ENCODE data around the gene PRPF18.

Gene PRPF18

DNA sequence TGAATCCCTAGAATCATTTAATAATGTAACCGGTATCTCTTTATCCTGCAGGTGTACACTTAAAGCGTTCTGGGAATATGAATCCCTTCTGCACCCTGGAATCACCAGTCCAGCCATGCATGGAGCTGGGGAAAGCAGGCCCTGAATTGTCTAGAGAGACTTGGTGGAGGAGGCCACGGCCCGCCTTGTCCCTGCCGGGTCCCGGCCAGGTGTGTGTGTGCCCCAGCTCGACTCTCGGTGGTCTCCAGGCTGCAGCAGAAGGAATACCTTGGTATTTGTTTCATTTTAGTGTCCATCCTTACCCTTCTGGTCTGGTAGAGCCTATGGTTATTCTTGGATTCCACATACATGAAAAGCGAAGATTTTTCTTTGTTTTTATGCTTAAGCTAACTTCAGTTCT lies 58.1 kb downstream of the PRPF18 start:
- DNase-seq, result no peak

DNA sequence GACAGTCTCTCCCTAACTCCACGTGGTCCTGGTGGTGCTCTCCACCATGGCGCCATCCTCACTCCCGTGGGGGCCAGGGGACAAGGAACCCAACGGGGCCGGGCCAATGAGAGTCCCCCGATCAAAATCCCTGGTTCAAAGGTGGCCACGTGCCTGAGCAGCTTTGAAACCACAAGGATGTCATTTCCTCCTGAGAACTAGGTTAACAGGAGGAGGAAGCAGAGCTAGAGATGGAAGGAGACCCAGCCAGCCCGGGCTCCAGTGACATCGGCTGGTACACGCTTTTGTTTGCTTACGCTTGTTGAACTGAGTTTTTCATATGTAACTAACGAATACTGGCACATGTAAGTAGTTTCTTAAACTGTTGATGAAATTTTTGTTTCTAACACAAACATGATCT lies 61.7 kb downstream of the PRPF18 start:
- no peak for DNase-seq

DNA sequence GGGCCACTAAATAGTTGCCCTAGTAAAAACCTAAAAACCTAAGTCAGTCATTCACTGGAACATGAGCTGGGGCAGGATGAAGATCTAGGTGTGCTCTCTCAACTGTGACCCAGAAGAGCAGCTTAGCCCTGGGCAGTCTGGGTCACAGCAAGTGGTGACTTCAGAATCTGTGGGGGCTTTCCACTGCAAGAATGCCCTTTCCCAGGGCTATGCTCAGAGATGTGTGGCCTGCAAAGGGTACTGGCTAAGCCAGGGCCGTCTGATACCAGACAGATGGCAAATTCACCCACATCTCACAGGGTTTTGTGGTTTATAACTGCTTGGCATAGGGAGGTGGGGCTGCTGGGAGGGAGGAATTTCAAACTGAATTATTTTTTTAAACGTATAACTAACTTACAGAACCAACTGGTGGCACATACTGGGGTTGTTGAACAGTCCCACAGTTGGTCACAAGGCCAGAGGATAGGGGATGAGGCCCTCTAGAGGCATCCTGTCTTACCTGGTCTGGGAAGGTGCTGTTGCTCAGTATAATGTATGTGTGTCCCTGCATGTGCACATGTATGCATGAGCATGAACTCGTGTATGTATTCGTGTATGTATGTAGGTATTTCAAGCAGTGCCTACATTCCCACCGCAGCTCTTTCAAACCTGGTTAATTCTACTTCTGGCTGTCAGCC lies 63.2 kb downstream of the PRPF18 start:
- no peak for DNase-seq

DNA sequence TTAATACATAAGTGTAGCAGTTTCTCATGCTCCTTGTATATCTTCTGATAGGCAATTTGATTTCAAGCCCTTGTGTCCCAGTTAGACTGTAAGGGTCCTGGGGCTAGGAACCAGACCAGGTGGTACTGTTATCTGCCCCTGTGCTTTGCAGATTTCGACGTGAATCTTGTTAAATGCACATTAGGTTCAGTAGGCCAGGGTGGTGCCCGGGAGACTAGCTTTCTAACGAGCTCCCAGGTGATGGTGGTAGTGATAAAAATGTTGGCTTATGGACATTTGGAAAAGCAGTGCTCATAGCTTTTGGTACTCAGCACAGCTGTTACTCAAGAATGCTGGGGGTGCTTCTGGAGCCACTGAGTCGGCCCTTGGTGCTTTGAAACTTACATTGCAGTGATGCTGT lies 64.2 kb downstream of the PRPF18 start:
- no peak for DNase-seq

DNA sequence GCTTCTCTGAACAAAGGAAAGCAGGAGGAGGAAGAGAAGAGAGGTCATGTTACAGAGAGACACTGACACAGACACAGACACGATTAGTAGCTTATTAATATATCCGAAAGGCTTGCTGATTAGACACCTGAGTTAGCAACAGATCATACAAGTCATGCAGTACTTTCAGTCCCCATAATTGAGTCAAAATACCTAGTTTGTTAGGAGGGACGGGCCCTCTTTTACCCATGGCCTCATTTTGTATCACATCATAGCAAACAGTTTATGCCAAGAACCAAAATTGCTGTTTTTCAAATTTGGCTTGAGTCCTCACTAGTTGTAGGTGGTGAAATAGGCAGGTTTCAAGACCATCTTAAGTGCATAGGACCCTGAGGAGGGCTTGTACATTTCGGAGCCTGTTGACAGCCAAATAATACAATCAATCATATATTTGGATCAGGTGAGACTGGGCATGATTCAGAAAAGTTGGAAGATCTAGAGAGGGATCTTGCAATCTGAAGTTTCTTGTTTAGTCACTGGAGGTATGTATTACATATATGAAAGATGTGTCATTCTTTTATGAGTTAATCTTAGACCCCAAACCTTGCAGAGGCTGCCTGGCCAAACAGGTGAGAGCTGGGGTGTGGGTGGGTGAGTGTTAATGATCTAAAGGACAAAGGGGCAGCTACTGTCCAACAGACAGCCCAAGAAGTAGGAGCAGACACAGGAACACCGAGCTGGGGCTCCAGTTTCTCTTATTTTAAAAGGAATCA lies 65.4 kb downstream of the PRPF18 start:
- no peak for DNase-seq

DNA sequence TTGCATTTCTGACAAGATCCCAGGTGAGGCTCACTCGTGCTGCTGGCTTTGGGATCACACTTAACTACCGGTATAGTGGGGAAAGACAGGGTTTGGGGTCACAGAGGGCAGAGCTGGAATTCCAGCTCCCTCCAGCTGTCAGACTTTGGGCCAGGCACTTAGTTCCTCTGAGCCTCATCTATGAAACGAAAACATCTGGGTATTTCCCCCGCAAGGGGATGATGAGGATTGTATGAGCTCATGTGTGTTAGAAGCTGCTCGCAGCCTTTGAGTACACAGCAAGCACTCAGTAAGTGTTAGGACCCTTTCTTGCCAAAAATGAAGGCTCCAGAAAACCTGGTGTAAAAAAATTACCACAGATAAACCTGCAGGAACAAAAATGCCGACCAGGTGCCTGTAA lies 66.1 kb downstream of the PRPF18 start:
- DNase-seq, result no peak

DNA sequence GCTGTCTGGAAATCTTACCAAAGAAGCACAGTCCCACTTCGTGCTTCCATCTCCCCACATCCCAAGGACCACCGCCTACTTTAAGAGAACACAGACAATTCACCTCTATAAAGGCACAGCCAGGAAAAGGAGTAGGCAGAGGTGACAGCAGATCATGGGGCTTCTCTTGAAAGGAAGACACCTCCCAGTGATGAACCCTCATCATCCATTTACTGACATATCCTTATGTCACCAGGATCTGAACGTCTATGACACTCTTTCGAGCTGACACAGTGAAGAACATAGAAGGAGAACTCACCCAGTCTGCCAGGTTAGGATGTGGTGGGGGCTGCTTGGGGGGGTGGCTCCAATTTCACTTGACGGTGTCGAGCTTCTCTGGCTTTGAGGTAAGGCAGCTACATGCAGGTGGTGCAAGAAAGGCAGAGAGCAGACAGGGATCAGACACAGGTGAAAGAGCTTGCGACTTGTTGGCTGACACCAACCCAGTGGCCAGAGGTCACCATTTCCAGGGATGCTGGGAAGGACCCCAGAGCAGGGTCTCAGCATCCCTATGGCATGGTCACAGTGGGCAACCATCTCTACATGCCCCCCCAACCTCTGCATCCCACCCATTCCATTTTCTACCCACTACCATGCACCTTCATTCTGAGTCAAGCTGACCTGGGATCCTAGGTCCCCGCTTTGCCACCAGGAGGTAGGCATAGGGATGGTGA lies 67.5 kb downstream of the PRPF18 start:
- DNase-seq, result no peak

DNA sequence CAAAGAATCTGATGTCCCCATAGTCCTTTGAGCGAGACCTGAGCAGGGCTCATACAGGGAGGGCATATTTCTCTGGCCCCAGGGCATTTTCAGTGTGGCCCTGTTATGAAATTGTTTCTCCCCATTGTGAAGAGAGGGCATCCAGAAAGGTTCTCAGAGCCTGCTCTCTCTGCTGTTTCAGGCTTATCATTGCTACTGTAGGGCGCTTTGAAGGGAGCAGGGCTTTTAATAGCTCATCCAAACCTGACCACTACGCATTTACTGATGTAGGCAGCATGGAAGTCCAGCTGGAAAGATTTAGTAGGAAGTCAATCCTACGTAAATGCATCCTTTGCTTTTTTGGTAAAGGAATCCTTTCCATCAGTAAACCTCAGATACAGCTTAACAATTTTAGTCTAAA lies 68.1 kb downstream of the PRPF18 start:
- no peak for DNase-seq

DNA sequence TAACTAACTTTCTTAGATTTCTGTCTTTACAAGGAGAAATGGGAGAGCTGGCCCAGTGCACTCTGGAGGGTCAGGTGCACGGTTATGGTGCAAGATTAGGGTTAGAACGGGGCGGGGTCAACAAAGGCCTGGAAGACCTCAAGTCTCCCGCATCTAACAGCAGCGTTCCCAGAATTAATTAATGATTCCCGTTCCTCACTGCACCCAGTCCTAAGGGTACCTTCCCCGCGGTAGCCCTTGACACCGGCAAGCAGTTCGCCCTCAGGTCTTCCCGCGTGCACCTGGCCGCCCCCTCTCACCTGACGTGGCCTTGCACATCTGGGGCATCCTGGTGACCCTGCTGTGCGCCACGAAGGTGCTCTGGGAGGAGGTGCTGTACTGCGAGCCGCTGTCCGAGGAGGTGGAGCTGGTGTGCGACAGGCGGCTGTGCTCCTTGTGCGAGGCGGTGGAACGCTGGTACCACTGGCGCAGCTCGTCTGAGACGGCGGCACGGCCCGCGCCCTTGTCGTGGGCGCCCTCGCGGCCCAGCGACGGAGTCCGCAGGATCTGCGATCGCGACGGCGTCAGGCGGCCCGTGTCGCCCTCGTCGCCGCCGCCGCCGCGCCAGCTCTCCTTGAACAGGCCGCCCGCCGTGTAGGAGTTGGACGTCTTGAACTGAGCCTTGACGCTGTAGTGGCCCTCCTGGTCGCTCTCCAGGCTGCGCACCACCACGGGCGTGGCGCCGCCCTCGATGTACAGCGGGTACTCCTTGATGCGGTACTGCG lies 69.8 kb downstream of the PRPF18 start:
- no peak for DNase-seq

DNA sequence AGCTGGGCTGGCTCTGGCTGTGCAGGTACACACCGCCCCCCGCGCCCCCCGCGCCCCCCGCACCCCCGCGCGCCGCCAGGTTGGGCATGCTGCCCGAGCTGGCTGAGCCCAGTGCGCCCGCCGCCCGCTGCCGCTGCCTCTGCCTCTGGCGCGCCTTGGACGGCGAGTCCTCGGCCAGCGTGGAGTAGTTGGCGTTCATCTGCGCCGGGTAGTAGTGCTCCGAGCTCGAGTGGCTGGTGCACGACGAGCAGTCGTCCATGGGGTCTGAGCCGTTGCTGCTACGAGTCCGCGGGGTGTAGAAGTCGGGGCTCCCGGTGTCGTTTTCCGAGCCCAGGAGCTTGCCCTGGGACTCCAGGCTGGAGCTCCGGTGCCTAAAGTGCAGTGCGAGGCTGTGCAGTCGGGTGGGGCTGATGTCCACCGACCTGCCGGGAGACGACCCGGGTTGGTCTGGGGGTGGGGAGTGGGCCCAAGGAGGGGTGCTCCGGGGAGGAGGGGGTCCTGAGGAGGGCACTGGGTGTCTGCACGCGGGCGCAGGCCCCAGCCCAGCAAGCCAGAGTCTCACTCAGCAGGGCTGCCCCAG lies 70.4 kb downstream of the PRPF18 start:
- DNase-seq, result no peak

DNA sequence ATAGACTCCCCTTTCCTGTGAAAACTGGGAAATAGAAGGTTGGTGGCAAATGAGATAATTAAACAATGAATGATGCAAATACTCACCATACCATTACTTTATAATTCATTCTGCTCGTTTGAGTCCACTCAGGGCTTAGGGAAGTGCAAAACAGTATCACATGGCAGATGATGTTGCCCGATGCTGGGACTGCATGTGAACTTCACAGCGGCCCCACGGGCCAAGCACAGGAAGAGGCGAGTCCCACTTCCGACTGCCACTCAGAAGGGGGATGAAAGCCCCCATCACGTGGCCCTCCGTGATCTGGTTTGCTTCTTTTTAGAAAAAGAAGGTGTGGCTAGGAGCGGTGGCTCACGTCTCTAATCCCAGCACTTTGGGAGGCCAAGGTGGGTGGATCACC lies 71.5 kb downstream of the PRPF18 start:
- DNase-seq, result no peak

DNA sequence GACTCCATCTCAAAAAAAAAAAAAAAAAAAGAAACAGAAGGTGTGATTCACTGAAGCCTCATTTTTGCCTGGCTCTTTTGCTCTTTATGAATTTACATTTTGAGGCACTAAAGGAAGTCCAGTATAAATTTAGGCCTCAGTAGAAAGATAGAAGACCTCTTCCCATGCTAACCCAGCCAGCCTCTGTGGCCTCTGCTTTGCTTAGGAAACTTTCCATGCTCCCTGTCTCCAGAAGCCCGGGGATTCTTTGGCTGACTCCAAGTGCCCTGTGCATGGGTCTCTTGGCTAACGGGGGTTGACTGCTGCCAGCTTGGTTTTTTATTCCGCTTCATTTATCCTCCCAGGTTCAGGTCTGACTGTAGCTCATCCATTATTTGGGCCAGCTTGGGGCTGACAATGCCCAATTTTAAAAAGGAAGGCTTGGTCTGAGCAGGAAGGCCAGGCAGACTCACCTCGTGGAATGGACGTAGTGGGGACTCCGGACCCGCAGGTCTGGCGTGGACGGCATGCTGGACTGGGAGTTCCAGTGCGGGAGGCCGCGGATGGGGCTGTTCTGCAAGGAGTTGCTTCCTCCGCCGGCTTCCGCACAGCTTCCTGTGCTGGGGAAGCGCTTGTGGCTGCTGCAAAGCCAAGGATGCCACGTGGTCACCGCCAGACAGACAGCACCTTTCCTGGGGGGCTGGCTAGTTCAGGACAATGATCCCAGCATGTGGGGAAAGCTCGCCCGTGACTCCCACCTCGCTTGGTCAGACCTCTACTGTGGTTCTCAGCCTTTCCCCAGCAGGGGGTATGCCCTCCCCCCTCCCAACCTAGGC lies 72.3 kb downstream of the PRPF18 start:
- peak; percentile 64 for DNase-seq

DNA sequence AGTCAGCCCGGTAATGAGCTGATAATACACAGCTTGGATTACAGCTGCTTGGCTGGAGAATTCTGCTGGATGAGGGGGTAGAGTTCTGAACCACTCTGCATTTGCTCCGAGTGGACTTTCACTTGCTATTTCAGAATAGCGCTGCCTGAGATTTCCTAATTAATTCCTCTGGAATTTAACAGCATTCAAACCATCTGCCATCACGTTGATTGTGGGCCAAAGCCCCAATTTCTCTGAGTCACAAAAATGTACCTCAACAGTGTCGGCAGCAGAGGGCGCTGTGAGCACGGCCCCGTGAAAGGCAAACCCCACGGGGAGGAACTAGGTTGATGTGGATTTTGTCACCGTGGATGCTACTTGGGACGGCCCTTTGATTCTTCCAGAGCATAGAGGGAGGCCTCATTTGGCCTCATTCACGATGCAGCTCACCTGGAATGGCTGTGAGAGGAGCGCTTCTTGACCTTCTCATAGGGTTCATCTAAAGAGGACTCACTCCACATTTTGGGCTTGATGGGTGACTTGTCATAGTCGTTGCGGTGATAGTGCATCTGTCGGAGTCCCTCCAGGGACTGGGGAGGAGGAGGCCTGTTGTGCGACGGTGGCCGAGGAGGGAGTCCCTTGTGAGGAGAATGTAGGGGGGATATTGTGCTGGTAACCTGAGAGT lies 73.3 kb downstream of the PRPF18 start:
- DNase-seq, result peak; percentile 79

DNA sequence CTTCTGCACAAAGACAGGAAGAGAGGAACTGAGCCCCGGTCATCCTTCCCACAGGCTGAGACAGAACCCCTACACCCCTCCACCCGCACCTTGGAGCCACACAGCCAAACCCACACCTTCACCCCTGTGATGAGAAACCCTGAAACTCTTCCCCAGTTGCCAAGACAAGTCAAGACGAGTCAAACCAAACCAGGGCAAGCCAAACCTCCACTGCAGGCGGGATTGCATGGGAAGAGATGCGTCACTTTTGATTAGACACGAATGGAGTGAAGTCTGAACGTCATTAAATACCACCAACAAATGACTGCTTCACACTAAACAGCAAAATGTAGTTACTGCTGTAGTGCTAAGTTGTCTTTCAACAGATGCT lies 73.8 kb downstream of the PRPF18 start:
- DNase-seq, result no peak

DNA sequence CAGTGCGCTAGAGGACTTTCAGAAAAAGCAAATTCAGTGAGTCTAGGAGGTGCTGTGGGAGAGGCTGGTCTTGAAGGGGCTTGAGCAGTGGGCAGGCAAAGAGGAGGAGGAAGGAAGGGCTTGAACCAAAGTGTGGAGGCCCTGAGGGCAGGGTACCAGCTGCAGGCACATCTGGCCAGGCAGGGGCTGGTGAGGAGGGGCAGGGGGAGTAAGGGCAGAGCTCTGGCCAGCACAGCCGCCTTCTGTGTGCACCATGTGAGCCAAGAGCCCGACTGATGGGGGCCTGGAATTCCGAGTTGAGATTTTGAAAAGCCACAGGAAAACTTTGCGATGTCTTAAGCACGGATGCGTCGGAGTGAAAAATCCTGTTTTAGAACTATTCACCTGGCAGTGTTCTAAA lies 74.5 kb downstream of the PRPF18 start:
- no peak for DNase-seq

DNA sequence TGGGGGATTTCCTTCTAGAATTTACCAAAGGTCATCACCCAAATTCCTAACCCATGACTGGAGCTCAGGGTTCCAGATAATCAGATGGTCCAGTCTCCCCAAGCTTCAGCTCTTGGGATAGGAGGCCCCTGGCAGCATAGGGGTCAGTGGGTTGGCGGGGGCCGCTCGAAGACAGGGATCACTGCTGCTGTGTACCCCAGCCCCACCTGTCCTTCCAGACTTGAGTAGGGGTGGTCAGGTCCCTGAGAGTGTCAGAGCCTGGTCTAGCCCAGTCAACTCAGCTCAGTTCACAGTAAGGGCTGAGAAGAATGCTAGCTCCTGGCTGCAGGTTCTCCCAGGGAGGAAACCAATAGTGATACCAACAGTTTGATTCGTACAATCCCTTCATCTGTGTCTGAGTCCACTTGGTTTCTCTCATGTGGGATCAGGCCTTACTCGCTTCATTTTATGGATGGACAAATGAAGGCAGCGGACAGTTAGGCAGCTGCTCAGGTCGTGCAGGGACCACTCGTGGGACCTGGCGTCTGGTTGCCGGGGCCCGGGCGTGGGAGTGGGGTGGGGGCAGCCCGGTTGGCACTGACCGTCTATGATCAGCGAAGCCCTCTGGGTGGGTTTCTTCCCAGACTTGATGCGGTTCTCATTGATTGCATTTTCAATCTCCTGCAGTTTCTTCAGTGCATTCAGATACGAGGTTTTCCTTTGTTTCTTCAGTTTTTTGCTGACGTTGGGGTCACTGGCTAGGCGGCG lies 78.9 kb downstream of the PRPF18 start:
- DNase-seq, result no peak

DNA sequence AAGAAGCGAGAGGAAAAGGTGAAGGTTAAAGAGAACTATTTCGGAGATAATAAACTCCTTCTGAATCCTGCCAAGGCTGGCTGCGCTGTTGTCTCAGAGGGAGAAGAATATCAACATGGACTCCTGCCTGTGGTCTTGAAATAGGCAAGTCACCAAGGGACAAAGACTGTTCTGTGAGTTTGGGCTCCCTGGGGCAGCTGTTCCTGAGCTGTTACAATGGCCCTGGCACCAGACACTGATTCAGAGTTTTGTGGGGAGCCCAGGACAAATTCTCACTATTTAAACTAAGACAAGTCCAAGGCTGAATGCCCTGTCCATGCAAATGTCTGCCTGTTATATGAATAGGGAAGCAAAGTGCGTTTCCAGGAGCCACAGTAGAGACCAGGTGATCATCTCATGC lies 81.4 kb downstream of the PRPF18 start:
- no peak for DNase-seq

DNA sequence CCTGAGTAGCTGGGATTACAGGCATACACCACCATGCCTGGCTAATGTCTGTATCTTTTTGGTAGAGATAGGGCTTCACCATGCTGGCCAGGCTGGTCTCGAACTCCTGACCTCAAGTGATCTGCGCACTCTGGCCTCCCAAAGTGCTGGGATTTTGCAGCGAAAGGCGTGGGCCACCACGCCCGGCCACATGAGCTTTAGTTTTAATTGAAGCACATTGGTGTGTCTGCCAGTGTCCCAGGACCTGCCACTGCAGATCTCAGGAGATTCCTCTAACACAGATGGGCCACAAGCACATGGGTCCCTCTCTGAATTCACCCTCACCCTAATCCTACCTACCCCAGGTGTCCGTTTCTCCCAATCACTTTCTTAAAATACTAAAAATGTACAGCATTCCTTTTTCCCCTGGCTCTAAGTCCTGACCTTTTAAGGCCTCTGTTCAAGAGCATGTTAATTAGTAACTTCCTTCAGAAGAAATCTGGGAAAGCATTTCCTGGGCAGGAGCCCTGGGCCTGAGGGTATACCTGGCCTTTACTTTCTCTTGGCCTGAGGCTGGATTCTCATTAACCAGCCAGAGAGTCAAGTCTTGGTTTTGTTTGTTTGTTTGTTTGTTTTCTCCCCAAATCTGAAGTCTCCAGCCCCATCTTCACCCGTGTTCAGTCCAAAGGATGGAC lies 82.6 kb downstream of the PRPF18 start:
- no peak for DNase-seq

DNA sequence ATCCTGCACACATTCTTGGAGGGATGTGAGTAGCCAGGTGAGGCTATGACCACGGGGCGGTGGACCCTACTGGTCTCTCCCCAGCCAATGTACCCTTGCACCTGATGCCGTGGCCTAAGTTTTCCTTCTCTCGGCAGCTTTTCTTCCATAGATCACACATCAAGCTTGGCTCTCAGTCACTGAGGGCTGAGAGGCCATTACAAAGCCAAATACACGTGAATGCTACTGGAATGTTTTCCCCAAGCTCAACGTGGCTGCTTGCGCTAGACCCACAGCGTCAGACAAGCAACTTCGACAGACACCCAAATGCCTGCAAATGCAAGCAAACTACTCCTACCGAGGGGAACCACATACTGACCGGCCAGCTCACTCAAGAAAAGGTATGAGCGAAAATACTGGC lies 83.1 kb downstream of the PRPF18 start:
- no peak for DNase-seq

DNA sequence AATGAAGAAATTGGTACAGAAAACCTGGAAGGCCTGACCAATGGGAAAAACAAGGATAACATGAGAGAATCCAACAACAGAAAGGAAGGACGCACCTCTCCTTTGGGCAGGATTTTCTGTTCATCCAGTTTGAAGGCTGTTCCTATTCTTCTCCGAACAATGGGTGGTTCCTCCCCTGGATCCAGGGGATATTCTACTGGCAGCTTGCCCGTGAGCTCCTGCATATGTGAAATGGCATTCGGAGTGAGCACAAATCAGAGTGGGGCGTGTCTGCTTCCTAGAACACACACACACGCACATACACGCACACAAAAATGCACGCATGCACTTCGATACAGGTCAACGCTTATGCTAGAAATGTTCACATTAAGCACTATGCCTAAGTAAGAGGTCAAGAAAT lies 83.5 kb downstream of the PRPF18 start:
- no peak for DNase-seq

Measured in femur (tissue), 1 donor.